NB4 (cell line): ENCODE results near the gene MAP4K2.
"Not testable (repeated sequence)": the region's sequence is repeated elsewhere in the genome, so short reads cannot be mapped to it uniquely, and the experiment has no call there.

Experiments used
- CTCF ChIP-seq: IDR thresholded peaks from one replicate; pipeline ENCODE4 v1.5.1; 2012; ENCODE audit warnings: low read depth, low read length
- POLR2A ChIP-seq: IDR thresholded peaks from 2 replicates; pipeline ENCODE4 v1.6.1; 2011; ENCODE audit warnings: mild to moderate bottlenecking; ENCODE audit not compliant: insufficient read length; ENCODE audit errors: extremely low read depth

GRCh38 chr11:64815433-64815832, 12.4 kb upstream of the MAP4K2 start:
- TF ChIP-seq POLR2A, CTCF: not testable (repeated sequence)
